H9 (cell line): Measurements from ENCODE around the gene FOLR2. TPM values are rescaled to one million over a fixed set of nuclear protein-coding genes. Genes with fewer than 3 reads are reported as not detected.

Experiments
- DNase-seq: peaks from one replicate; pipeline ENCODE4 v3.0.0-alpha.2; 2017
- H2AFZ ChIP-seq: one replicate; pipeline ENCODE4 v1.6.1; 2013; ENCODE audit warnings: mild to moderate bottlenecking, low read length, control low read depth, moderate library complexity
- H2AK5ac ChIP-seq: 2 replicates; pipeline ENCODE4 v1.6.1; 2013; ENCODE audit warnings: low read length, control low read depth, mixed read lengths; ENCODE audit not compliant: insufficient read length
- H2BK120ac ChIP-seq: one replicate; pipeline ENCODE4 v1.6.1; 2013; ENCODE audit warnings: low read depth, mild to moderate bottlenecking, low read length, control low read depth, inconsistent platforms; ENCODE audit not compliant: poor library complexity, severe bottlenecking
- H2BK12ac ChIP-seq: 2 replicates; pipeline ENCODE4 v1.6.1; 2013; ENCODE audit warnings: low read length, control low read depth, mixed read lengths, low read depth; ENCODE audit not compliant: insufficient read length
- H2BK15ac ChIP-seq: 2 replicates; pipeline ENCODE4 v1.6.1; 2013; ENCODE audit warnings: low read depth, low read length, control low read depth
- H2BK20ac ChIP-seq: one replicate; pipeline ENCODE4 v1.6.1; 2013; ENCODE audit warnings: low read depth, mild to moderate bottlenecking, low read length, control low read depth, inconsistent platforms; ENCODE audit not compliant: poor library complexity, severe bottlenecking
- H2BK5ac ChIP-seq: 2 replicates; pipeline ENCODE4 v1.6.1; 2013; ENCODE audit warnings: low read length, control low read depth, mixed read lengths; ENCODE audit not compliant: insufficient read length
- H3K14ac ChIP-seq: 2 replicates; pipeline ENCODE4 v1.6.1; 2013; ENCODE audit warnings: low read length, control low read depth; ENCODE audit not compliant: insufficient read depth
- H3K18ac ChIP-seq: 2 replicates; pipeline ENCODE4 v1.6.1; 2013; ENCODE audit warnings: low read depth, mild to moderate bottlenecking, mixed read lengths, low read length, control low read depth; ENCODE audit not compliant: insufficient read length
- H3K23ac ChIP-seq: 2 replicates; pipeline ENCODE4 v1.6.1; 2013; ENCODE audit warnings: low read length, control low read depth, mixed read lengths, low read depth; ENCODE audit not compliant: insufficient read length
- H3K23me2 ChIP-seq: 2 replicates; pipeline ENCODE4 v1.6.1; 2013; ENCODE audit warnings: low read depth, mild to moderate bottlenecking, mixed read lengths, low read length, control low read depth; ENCODE audit not compliant: insufficient read length, poor library complexity, severe bottlenecking
- H3K27ac ChIP-seq: 2 replicates; pipeline ENCODE4 v1.5.1; 2013; ENCODE audit warnings: low read length, control low read depth, mixed read lengths, low read depth; ENCODE audit not compliant: insufficient read length
- H3K27me3 ChIP-seq: 2 replicates; pipeline ENCODE4 v1.6.1; 2013; ENCODE audit warnings: low read length, control low read depth, inconsistent platforms; ENCODE audit not compliant: insufficient read depth
- H3K4ac ChIP-seq: 2 replicates; pipeline ENCODE4 v1.6.1; 2013; ENCODE audit warnings: low read depth, mild to moderate bottlenecking, control low read depth, inconsistent platforms, low read length, moderate library complexity
- H3K4me1 ChIP-seq: 2 replicates; pipeline ENCODE4 v1.6.1; 2013; ENCODE audit warnings: low read length, control low read depth, inconsistent platforms; ENCODE audit not compliant: insufficient read depth
- H3K4me2 ChIP-seq: 2 replicates; pipeline ENCODE4 v1.6.1; 2013; ENCODE audit warnings: low read length, control low read depth, mixed read lengths; ENCODE audit not compliant: insufficient read length, insufficient read depth
- H3K56ac ChIP-seq: 2 replicates; pipeline ENCODE4 v1.6.1; 2013; ENCODE audit warnings: low read depth, mild to moderate bottlenecking, mixed read lengths, low read length, control low read depth; ENCODE audit not compliant: insufficient read length
- H3K79me1 ChIP-seq: 2 replicates; pipeline ENCODE4 v1.6.1; 2013; ENCODE audit warnings: low read depth, mild to moderate bottlenecking, moderate library complexity, low read length, control low read depth, inconsistent platforms; ENCODE audit not compliant: insufficient read depth, poor library complexity, severe bottlenecking
- H3K79me2 ChIP-seq: 2 replicates; pipeline ENCODE4 v1.6.1; 2013; ENCODE audit warnings: low read length, control low read depth, inconsistent platforms; ENCODE audit not compliant: insufficient read depth
- H3K9ac ChIP-seq: 2 replicates; pipeline ENCODE4 v1.6.1; 2013; ENCODE audit warnings: low read length, control low read depth, mixed read lengths; ENCODE audit not compliant: insufficient read length; ENCODE audit errors: extremely low read depth
- H3K9me3 ChIP-seq: one replicate; pipeline ENCODE4 v1.6.1; 2013; ENCODE audit warnings: low read depth, low read length, inconsistent platforms; ENCODE audit not compliant: control insufficient read depth
- H3T11ph ChIP-seq: one replicate; pipeline ENCODE4 v1.6.1; 2013; ENCODE audit warnings: mild to moderate bottlenecking, low read length, control low read depth, inconsistent platforms
- H4K20me1 ChIP-seq: one replicate; pipeline ENCODE4 v1.6.1; 2013; ENCODE audit not compliant: control insufficient read depth, insufficient read length, insufficient read depth
- H4K5ac ChIP-seq: 2 replicates; pipeline ENCODE4 v1.6.1; 2013; ENCODE audit warnings: low read depth, mild to moderate bottlenecking, mixed read lengths, low read length, control low read depth; ENCODE audit not compliant: insufficient read length
- H4K8ac ChIP-seq: replicated peaks from 2 replicates; pipeline ENCODE4 v1.6.1; 2013; ENCODE audit warnings: low read length, control low read depth, mixed read lengths, low read depth; ENCODE audit not compliant: insufficient read length
- H4K91ac ChIP-seq: 2 replicates; pipeline ENCODE4 v1.6.1; 2013; ENCODE audit warnings: low read depth, mild to moderate bottlenecking, moderate library complexity, mixed read lengths, low read length, control low read depth; ENCODE audit not compliant: insufficient read length
- H3K27ac Mint-ChIP-seq, 3 experiments: 2 replicates in 2 of 3; 3 replicates in 1 of 3; pipeline ENCODE4 v1.8.0; 2020 to 2021; ENCODE audit warnings: mixed read lengths in 3 of 3, mild to moderate bottlenecking in 1 of 3, moderate library complexity in 1 of 3
- H3K27me3 Mint-ChIP-seq: 2 replicates; pipeline ENCODE4 v1.8.0; 2021; ENCODE audit warnings: low read depth, mild to moderate bottlenecking, moderate library complexity, mixed read lengths
- H3K36me3 Mint-ChIP-seq, 3 experiments: 2 replicates in 2 of 3; 3 replicates in 1 of 3; pipeline ENCODE4 v1.8.0; 2020 to 2021; ENCODE audit warnings: low read depth in 3 of 3, mixed read lengths in 3 of 3; ENCODE audit not compliant: insufficient read depth in 1 of 3
- H3K4me1 Mint-ChIP-seq, 2 experiments: 2 replicates each; pipeline ENCODE4 v1.8.0; 2020; ENCODE audit warnings: mixed read lengths in 2 of 2
- H3K4me3 Mint-ChIP-seq, 2 experiments: 2 replicates in 1 of 2; 3 replicates in 1 of 2; pipeline ENCODE4 v1.8.0; 2020 to 2021; ENCODE audit warnings: mild to moderate bottlenecking in 2 of 2, mixed read lengths in 2 of 2, moderate library complexity in 1 of 2
- H3K9me3 Mint-ChIP-seq, 2 experiments: 2 replicates in 1 of 2; 3 replicates in 1 of 2; pipeline ENCODE4 v1.8.0; 2020; ENCODE audit warnings: mild to moderate bottlenecking in 2 of 2, mixed read lengths in 2 of 2, moderate library complexity in 1 of 2
- WGBS: extraction: QIAGEN DNeasy Blood & Tissue Kit; methylation state at CpG from one replicate; pipeline ENCODE4 v1.1.7; 2013; ENCODE audit warnings: missing lambda C conversion rate, low lambda C conversion rate, mixed read lengths; ENCODE audit not compliant: insufficient read length; ENCODE audit errors: extremely low coverage; 5-methylcytosine and 5-hydroxymethylcytosine counted together
- total RNA-seq: library from RNA; stranded (reverse); gene quantifications from 2 replicates; pipeline ENCODE4 v1.2.1, GENCODE V29; 2021
- TF ChIP-seq, protein P1 (sequence below): fragments of 200-600 bp; sonication (generic); conservative IDR thresholded peaks from 3 replicates; pipeline ENCODE4 v1.8.0; 2021; ENCODE audit warnings: antibody characterized with exemption, mild to moderate bottlenecking

Gene FOLR2
- total RNA-seq, 1 experiment from 2014 or later: not detected

- no peak overlapping the region for H4K5ac ChIP-seq
- H2BK120ac ChIP-seq: no peak overlapping the region
- peak overlapping the region; percentile 3 for H2AFZ ChIP-seq
- no peak overlapping the region for H4K91ac ChIP-seq
- no peak overlapping the region for H2BK5ac ChIP-seq
- no peak overlapping the region for H2BK20ac ChIP-seq
- no peak overlapping the region for H4K8ac ChIP-seq
- H3K36me3 Mint-ChIP-seq: peaks cover 0 to 23% (median 16%) of the 10 kb centered on the region in 3 experiments; a peak in 6 of 7 replicates
- no peak overlapping the region for H3K14ac ChIP-seq
- H3K18ac ChIP-seq: no peak overlapping the region
- H3K79me2 ChIP-seq: peaks cover 4% of the 10 kb centered on the region; the same call in 1 of the 2 replicates
- no peak overlapping the region for H2AK5ac ChIP-seq
- peaks cover under 1% of the 10 kb centered on the region for H4K20me1 ChIP-seq
- no peaks in the 10 kb centered on the region for H3K9me3 Mint-ChIP-seq
- H2BK15ac ChIP-seq: no peak overlapping the region
- no peaks in the 10 kb centered on the region for H3K9me3 ChIP-seq
- TF ChIP-seq, protein P1, sequence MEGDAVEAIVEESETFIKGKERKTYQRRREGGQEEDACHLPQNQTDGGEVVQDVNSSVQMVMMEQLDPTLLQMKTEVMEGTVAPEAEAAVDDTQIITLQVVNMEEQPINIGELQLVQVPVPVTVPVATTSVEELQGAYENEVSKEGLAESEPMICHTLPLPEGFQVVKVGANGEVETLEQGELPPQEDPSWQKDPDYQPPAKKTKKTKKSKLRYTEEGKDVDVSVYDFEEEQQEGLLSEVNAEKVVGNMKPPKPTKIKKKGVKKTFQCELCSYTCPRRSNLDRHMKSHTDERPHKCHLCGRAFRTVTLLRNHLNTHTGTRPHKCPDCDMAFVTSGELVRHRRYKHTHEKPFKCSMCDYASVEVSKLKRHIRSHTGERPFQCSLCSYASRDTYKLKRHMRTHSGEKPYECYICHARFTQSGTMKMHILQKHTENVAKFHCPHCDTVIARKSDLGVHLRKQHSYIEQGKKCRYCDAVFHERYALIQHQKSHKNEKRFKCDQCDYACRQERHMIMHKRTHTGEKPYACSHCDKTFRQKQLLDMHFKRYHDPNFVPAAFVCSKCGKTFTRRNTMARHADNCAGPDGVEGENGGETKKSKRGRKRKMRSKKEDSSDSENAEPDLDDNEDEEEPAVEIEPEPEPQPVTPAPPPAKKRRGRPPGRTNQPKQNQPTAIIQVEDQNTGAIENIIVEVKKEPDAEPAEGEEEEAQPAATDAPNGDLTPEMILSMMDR: no peak
- peak overlapping the region; percentile 97 for H3K4me2 ChIP-seq
- no peak overlapping the region for H3K9ac ChIP-seq
- peak overlapping the region; percentile 76 to 90 for H3K4me3 Mint-ChIP-seq
- peaks cover 14% of the 10 kb centered on the region for H3K27me3 Mint-ChIP-seq
- peaks cover 16% of the 10 kb centered on the region for H3K23me2 ChIP-seq
- peak; percentile 96 for DNase-seq
- H3K56ac ChIP-seq: no peak overlapping the region
- peaks cover 3% of the 10 kb centered on the region for H3K79me1 ChIP-seq
- no peaks in the 10 kb centered on the region for H3K27me3 ChIP-seq
- WGBS: no CpG with 5 or more reads among the region's 47 CpGs
- H3K27ac ChIP-seq: no peak overlapping the region
- no peak overlapping the region for H3T11ph ChIP-seq
- H3K4me1 ChIP-seq: peaks cover 2% of the 10 kb centered on the region; the same call in 1 of the 2 replicates
- H3K23ac ChIP-seq: no peak overlapping the region
- H3K4ac ChIP-seq: no peak overlapping the region
- H3K27ac Mint-ChIP-seq: no peak overlapping the region
- peaks cover 27 to 38% of the 10 kb centered on the region in 2 experiments for H3K4me1 Mint-ChIP-seq
- H2BK12ac ChIP-seq: no peak overlapping the region
Observed at GRCh38 chr11:72222907-72223614, 6.5 kb downstream of the FOLR2 start.
